ENCODE measurements around the gene LAMP1. TPM values are rescaled to one million over a fixed set of nuclear protein-coding genes. Genes with fewer than 3 reads are reported as not detected.
"Not testable (repeated sequence)": the region's sequence is repeated elsewhere in the genome, so short reads cannot be mapped to it uniquely, and the experiment has no call there.

Gene LAMP1
- total RNA-seq, 1 donor from 2014 or later: 251 TPM

DNA sequence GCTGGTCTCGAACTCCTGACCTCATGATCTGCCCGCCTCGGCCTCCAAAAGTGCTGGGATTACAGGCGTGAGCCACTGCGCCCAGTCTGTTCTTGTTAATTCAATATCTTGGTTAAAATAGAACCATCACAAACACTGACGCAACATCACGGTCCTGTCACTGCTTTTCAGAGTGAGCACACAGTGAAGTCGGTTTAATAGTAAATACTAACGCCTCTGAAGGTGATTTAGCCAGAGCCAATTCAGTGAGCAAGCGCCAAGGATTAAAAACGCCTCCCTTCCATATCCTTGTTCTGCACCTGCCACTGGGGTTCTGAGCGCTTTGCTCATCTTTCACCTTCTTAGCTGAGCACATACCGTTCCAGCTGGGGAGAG is 30.3 kb downstream of the LAMP1 start:
- DNase-seq (ENCODE audit: low read depth in 2 of 2): no peak

DNA sequence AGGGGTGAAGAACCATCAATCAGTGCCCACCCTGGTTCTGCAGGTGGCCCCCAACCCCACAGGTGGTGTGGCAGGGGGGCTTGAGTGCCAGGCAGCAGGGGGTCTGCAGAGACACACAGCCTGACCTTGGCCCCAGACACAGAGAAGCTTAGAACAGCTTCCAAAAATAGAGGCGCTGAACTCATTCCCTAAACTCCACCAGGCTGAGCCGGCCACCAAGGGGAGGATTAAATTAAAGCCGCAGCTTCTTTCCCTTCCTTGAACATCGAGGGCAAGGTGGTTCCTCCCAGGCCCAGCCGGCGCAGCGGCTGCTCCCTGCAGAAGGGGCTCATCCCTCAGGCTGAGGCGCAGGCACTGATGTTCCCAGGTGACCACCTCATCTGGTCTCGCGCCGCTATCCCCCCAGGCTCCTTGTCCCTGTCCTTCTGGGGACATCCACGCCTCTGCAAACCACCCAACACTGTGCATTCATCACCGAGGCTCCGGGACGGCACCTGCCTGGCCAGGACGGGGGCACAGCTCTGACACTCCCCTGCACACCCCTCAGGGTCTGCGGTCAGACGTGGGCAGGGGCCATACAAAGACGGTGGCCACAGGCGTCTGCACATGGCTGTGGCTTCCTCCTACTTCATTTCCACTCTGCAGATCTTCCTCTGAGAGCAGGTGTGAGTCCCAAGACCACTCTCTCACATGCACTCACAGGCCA is 30.9 kb downstream of the LAMP1 start:
- no peak for DNase-seq (ENCODE audit: low read depth in 2 of 2)

DNA sequence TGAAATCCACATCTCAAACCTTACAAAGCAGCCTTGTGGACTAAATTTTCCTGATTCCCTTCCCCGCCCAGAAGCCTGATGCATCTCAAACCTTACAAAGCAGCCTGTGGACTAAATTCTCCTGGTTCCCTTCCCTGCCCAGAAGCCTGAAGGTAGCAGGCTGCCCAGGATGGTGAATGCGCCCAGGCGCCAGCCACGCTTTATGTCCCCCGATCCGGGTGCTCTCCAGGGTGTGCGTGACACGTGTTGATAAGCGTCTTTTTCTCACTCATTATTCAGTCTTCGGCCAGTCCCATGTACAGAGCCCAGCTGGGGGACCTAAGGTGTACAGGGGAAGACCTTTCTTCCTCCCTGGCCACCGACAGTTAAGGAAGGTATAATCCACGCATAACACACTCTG is 31.8 kb downstream of the LAMP1 start:
- no peak for DNase-seq (ENCODE audit: low read depth in 2 of 2)

DNA sequence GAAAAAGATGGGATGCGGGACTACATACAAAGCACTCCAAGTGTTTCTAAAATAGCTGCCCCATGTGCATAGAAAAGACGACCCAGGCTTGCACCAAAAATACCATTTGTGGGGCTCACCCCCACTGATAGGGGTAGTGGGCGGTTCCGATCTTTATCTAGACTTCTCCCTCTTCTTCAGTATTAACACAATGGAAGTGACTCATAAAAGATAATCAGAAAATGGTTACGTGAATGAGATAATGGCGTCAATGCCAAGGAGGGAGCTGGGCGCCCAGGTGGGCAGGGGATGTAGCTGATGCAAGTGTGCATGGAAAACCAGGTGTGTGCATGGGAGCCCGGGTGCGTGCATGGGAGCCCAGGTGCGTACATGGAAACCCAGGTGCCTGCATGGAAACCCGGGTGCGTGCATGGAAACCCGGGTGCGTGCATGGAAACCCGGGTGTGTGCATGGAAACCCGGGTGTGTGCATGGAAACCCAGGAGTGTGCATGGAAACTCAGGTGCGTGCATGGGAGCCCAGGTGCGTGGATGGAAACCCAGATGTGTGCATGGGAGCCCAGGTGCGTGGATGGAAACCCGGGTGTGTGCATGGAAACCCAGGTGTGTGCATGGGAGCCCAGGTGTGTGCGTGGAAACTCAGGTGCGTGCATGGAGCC is 32.7 kb downstream of the LAMP1 start:
- DNase-seq (ENCODE audit: low read depth in 2 of 2): no peak

DNA sequence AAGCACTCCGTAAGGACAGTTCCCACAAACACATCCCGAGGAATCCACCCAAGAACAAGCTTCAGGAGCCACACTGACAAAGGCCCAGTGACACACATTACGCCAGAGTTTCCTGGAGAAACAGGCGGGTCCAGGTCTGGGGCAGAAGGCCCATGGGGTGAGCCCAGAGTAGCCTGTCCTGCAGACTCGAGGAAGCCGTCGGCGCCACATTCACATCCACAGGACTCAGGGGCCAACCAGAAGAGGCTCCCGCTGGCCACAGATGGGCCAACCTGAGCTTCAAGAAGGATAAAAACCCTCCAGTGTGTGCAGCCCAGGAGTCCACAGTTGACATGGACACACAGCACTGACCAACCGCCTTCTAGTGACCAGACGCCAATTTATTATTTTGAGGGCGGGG is 35.6 kb downstream of the LAMP1 start:
- DNase-seq (ENCODE audit: low read depth in 2 of 2): no peak

DNA sequence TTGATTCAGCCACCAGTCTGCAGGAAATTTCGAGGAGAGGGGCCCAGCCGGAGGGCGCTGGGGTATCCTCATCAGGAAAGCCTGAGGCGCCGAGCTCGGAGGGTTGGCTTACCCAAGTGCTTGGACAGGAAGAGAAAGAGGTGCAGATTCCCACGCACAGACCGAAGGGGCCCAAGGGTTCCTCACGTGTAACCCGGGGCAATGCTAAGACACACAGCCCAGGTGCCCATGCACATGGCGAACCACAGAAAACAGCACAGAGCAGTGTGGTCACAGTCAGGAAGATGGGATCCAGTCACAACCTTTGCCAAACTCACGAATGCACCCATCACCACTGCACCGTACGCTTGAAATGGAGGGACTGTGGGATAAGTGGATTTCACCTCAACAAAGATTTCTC is 36.0 kb downstream of the LAMP1 start:
- no peak for DNase-seq (ENCODE audit: low read depth in 2 of 2)

DNA sequence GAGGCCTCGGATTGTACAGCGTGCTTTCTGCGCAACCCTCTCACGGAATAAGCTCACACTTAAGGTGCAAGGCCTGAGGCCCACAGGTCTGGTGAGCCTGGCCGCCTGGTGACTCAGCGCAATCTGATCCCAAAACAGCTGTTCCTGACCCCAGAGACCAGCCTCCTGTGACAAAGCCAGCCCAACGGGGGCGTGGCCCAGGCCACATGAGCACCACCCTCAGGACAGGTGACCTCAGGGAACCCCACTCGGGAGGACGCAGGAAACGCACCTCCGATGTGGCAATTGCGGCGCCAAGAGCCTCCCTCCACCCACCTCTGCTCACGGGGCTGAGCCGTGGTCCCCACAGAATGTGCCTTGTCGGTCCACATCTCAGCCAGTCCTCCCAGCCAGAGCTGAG is 40.5 kb downstream of the LAMP1 start:
- no peak for DNase-seq (ENCODE audit: low read depth in 2 of 2)

DNA sequence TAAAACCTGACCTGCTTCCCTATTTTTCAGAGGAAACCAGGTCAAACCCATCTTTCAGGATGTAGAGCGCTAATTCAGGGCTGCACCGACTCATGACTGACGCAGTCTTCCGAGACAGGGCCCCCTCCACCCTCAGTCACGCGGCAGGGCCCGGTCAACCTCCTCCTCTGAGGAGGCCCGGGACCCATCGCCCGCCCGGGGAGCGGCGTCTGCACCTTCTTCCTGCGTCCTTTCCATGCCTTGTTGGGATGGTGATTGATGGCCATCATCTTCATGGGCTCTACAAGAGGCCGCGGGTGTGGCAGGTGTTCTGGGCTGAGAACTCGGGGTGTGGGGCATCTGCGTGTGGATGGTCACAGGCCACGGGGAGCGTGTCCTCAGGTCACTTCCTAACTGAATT is 40.9 kb downstream of the LAMP1 start:
- DNase-seq (ENCODE audit: low read depth in 2 of 2): no peak

DNA sequence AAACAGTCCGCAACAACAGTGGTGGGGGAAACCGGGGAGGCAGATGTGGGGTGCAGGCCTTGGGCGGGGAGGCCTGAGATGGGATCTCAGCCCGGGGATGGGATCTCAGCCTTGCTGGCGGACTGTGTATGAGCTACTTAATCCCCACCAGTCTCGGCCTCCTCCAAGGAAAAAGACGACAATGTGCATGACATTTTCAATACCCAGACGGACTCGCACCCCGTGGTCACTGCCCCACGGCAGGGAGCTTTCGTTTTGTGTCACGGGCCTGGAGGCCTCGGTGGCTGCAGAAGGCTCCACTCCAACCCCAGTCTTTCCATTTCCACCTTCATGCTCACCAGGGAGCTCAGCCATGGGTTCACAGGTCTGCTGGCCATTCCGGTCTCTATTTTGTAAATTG is 41.4 kb downstream of the LAMP1 start:
- no peak for DNase-seq (ENCODE audit: low read depth in 2 of 2)

DNA sequence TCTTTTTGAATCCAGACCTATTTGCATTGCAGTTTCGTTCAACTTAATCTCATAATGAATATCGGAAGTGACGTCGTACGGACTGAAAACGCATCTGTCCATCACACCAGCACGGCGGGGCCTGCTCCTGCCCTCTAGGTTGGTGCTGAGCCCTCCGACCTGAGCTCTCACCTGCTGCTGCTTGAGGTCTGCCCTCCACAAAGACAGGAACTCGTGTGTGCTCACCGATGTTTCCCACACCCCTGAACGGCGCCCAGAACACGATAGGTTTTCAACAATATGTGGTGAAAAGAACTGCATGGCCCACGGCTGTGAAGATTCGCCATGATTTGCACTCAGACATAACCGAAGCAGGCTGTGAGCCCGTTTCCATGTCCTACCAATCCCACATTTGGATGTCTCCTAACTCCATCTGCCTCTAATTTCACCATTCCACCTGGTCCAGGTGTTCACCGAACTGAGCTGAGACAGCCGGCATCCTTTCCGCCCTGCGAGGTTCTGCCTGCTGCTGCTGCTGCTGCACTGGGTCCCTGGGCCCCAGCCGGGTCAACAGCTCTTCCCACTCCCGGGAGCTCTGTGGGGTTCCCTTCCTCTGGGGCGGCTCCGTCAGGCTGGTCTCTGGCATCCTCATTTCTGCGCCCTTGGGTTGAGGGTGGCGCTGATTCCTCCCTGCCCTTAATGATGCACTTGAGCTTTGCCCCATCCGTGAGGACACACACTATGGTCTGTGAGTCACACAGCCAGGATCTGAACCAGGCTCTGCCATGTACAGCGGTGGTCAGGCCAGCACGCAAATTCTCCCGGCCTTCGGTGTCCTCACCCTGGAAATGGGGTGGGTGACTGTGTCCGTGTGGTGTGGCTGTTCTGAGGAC is 46.0 kb downstream of the LAMP1 start:
- no peak for DNase-seq (ENCODE audit: low read depth in 2 of 2)

DNA sequence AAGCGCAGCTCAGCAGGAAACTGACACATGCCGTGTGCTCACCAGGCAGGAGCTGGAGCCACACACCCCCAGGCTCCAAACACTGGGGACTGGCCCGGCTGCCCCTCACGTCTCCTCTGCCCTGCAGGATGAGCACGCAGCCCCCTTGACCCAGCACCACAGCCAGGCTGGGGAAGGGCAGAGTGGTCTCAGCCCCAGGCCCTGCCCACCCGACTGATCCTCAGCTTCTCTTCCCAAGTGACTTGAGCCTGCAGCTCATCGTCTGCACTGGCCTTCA is 46.6 kb downstream of the LAMP1 start:
- no peak for DNase-seq (ENCODE audit: low read depth in 2 of 2)

DNA sequence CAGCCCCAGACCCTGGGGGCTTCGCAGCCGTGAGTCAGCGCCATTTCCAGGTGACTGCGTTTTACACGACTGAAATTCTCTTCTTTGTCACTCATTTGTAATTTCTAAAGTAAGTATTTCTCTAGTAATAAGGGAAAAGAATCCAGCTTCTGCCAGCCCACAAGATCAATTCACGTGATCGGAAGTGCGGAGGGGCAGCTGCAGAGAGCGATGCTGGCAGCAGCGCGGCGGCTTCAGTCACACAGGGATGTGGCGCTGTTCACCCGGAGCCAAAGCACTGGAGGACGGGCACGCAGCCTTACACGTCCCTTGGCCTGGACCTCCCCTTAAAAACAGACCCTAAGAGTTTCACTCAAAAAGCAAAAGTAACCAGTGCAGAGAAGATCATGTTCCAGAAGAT is 48.4 kb downstream of the LAMP1 start:
- DNase-seq (ENCODE audit: low read depth in 2 of 2): no peak

DNA sequence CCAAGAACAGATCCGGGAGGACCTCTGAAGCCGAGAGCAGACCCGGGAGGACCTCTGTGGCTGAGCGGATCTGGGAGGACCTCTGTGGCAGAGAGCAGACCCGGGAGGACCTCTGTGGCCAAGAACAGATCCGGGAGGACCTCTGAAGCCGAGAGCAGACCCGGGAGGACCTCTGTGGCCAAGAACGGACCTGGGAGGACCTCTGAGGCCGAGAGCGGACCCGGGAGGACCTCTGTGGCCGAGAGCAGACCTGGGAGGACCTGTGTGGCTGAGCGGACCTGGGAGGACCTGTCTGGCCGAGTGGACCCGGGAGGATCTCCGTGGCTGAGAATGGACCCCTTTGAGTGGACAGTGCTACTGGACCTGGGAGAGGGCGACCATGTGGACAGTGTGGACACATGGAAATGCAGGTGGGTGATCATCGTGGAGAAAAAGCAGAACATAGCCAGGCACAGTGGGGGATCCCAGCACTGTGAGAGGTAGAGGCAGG is 50.7 kb downstream of the LAMP1 start:
- DNase-seq (ENCODE audit: low read depth in 2 of 2): not testable (repeated sequence)

DNA sequence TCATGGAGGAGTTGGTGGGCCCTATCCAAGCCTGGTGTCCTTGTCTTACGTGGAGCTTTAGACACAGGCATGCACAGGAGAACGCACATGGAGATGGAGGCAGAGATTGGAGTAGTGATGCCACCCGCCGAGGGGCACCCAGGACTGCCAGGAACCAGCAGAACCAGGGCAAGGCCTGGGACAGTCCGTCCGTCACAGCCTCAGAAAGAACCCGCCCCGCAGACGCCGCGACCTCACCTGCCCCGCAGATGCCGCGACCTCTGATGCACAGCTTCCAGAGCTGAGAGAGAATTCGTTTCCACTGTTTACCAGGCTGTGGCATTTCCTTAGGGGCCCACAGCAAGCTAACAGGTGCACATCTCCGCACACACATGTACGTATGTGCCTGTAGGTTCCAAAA is 51.6 kb downstream of the LAMP1 start:
- no peak for DNase-seq (ENCODE audit: low read depth in 2 of 2)

DNA sequence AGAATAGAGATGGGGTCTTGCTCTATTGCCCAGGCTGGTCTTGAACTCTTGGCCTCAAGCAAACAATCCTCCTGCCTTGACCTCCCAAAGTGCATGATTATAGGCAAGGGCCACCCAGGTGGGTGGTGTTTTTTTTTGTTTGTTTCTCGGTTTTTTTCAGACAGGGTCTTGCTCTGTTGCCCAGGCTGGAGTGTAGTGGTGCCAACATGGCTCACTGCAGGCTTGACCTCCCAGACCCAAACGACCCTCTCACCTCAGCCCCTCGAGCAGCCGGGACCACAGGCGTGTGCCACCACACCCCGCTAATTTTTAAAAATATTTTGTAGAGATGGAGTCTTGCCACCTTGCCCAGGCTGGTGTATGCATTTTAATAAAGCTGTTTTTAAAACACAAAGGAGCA is 52.0 kb downstream of the LAMP1 start:
- no peak for DNase-seq (ENCODE audit: low read depth in 2 of 2)

DNA sequence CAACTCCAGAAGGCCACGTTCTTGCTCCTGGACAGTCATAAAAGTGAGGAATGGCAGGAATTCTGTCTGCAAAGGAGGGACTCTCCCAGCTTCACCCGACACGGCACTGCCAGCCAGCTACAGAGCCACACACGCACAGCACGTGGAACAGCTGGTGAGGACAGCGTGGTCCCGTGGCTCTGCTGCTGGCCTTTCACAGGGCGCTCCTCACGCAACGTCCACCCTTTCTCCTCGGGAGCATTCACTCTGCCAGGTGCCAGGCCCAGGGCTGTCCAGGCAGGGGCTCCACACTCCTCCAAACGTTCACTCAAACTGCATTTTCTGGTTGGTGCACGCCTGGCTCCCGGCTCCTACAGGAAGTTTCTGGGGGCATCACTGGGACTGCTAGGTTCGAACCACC is 52.5 kb downstream of the LAMP1 start:
- no peak for DNase-seq (ENCODE audit: low read depth in 2 of 2)

DNA sequence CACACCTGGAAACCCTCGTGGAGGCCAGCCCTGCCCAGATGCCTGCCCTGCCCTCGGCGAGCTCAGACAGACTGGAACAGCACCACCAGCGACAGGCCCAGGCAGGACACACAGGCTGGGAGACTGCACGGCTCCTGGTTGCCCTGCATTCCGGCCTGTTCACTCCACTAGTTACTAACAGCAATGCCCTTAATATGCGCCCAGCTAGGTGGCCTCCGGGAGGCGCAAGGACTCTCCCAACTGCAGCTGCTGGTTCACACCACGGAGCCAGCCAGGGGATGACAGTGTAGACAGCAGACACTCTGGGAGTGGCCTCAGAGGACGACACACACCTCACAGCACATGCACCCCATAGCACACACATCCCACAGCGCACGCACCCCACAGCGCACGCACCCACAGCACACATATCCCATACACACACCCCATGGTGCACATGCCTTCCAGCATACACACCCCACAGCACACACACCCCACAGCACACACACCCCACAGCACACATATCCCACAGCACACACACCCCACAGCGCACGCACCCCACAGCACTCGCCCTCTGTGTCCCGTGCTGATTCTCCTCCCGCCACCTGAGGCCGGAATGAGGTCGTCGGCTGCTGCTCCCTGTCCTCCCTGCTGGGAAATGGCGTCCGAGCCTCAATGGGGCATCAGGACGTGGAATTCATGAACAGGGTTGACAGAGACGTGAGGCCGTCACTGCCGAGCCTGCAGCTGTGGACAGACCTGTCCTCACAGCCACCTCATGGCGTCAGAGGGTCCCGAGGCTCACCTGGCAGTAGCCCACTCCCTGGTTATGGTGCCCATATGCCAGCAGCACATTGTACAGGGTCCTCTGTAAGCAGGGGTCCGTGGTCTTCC is 53.3 kb downstream of the LAMP1 start:
- DNase-seq (ENCODE audit: low read depth in 2 of 2): peak in 1 of 2 donors; percentile 58

DNA sequence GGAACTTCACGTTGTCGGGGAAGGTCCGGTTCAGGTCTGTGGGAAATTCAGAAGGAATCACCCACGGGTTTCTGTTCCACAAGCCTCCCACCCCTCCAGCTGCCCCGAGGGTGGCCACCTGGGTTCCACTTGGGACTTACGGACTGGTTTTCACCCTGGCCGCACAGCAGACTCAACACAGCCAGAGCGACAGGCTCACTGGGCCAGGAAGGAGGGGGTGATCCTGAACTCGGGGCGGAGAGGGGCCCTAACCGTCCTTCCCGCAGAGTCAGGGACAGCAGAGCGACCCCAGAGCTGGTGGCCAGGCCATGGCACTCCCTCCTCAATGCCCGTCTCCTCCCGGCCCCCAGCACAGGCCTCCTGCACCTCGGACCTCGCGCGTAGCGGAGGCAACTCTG is 53.9 kb downstream of the LAMP1 start:
- DNase-seq (ENCODE audit: low read depth in 2 of 2): no peak

DNA sequence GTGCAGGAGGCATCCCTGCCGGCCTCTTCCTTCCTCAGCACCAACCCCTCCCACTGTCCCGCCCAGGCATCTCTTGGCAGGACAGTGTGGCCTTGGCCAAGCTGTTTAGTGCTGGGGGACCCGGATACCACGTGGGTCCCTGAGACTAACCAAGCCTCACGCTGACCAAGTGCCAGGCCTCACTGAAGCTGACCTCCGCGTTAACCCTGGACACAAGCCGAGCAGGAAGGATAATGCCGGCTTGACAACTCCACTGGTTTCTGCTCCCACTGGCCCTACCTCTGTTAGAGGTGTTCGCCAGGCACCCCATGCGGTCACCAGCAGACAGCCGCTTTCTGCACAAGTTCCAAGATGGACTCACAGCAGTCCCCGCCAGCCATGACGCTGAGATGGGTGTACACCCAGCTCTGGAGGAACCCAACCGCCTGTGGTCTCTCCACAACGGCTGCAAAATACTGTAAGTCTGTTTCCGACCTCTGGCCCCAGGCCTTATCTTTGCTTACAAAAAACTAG is 54.5 kb downstream of the LAMP1 start:
- DNase-seq (ENCODE audit: low read depth in 2 of 2): peak in 1 of 2 donors; percentile 77

DNA sequence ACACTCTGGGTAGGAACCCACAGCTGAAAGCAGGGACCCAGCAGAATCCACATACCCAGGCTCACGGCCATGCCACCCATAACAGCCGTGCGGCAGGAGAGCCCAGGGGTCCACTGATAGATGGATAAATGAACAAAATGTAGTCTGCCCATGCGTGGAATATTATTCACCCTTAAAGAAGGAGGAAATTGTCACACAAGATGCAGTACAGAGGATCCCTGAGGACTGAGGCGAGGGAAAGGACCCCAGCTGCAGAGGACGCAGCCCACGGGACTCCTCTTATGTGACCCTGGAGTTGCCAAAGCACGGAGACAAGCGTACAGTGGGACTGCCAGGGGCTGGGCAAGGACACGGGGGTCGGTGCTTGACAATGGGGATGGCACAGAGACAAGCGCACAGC is 56.2 kb downstream of the LAMP1 start:
- no peak for DNase-seq (ENCODE audit: low read depth in 2 of 2)

DNA sequence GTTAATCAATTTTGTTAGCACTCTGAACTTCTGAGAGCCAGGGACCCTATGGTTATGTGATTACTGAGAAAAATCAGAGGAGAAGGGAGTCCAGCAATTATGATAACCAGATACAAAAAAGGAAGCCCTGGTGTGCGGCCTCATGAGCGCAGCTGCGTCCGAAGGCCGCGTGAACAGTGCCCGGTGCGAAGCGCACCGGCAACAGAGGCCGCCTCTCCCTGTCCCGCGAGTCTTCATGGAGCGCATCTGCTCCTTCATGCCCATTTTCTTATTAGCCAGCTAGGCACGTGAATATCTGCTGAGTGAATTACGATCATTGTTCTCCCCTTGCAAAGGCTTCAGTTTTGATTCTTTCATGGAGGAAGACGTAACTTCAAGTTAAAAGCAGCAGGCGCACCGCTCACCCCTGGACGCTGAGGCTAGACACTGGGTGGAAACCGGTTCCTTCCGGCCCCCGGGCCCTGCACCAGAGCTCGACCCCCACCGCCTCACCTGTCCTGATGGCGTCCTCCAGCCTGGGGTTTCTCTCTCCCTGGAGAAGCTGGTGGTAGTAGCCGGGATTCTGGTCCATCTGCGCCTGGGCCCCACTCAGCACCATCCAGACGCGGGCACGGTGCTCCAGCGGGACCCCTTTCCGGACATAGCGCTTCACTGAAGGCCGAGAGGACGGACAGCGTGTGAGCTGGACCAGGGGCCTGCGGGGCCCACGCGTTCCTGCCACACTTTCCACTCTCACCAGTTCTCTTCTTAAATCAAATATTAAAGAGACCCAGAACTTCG is 58.0 kb downstream of the LAMP1 start:
- DNase-seq (ENCODE audit: low read depth in 2 of 2): no peak

All from lung microvascular endothelial cell (primary cell).